Mucosa of descending colon (tissue), 3 donors: ENCODE measurements around the gene USP20. TPM values are rescaled to one million over a fixed set of nuclear protein-coding genes. Genes with fewer than 3 reads are reported as not detected.

Experiments used
- ATAC-seq: fragments of 200-7000 bp; cut with Tn5 transposase; one replicate; pipeline ENCODE4 v1.9.1; 2020; ENCODE audit warnings: mild to moderate bottlenecking, moderate library complexity
- DNase-seq, 3 donors: peaks; one replicate each; pipeline ENCODE4 v3.0.0-alpha.2; 2020
- H3K36me3 ChIP-seq: fragments of 200-600 bp; one replicate; pipeline ENCODE4 v1.8.0; 2021; ENCODE audit warnings: low read depth, mild to moderate bottlenecking
- H3K4me1 ChIP-seq: fragments of 200-600 bp; one replicate; pipeline ENCODE4 v1.8.0; 2021; ENCODE audit warnings: low read depth, mild to moderate bottlenecking
- H3K4me3 ChIP-seq: fragments of 200-600 bp; one replicate; pipeline ENCODE4 v1.8.0; 2021; ENCODE audit warnings: mild to moderate bottlenecking
- H3K9me3 ChIP-seq: fragments of 200-600 bp; one replicate; pipeline ENCODE4 v1.8.0; 2021; ENCODE audit warnings: mild to moderate bottlenecking
- CTCF ChIP-seq: fragments of 200-600 bp; IDR thresholded peaks from one replicate; pipeline ENCODE4 v1.8.0; 2022; ENCODE audit warnings: antibody characterized with exemption, mild to moderate bottlenecking
- intact Hi-C, 2 donors: fragments of 100-400 bp; cut with DNase I in 1 of 2; cut with micrococcal nuclease in 1 of 2; formaldehyde crosslinking; loops; one replicate each; pipeline versions ENCODE4 v1.11.0 to v1.11.1; 2022; cut with DNase I, micrococcal nuclease
- total RNA-seq, 3 donors: library from RNA; stranded (reverse); fragmentation: NEBNext Ultra II Directional in 2 of 3; extraction: Animal tissue kit (Norgen Biotek cat#: 25700) in 2 of 3; gene quantifications; one replicate each; pipeline versions ENCODE4 v1.2.1 to v1.2.4, GENCODE V29; 2021 to 2023
- donor health status: DM: no; HTN: no; CAD: no; lungs with moderate emphysema.
- donor health status: DM: no; HTN: no; CAD: no.
- donor health status: DM: no; HTN: yes; CAD: no.

Gene USP20
- total RNA-seq, 3 donors from 2014 or later, result 20.2 to 32.3 (median 22.9) TPM

GRCh38 chr9:129849901-129850300, 14.6 kb downstream of the USP20 start:
- TF ChIP-seq CTCF, result no peak
- Histone ChIP-seq H3K36me3 (no peaks in the 10 kb centered on the region), H3K4me1 (no peaks in the 10 kb centered on the region), H3K9me3 (no peaks in the 10 kb centered on the region), H3K4me3 (no peak overlapping the region)
- DNase-seq (no peak), ATAC-seq (no peak)
- intact Hi-C loops, result no loop called here

GRCh38 chr9:129850821-129851550, 15.7 kb downstream of the USP20 start:
- ATAC-seq, result no peak

GRCh38 chr9:129851821-129852220, 16.6 kb downstream of the USP20 start:
- no peak for TF ChIP-seq CTCF
- H3K4me3 ChIP-seq, result no peak overlapping the region
- no peak for ATAC-seq
- no peaks in the 10 kb centered on the region for H3K9me3 ChIP-seq
- no peaks in the 10 kb centered on the region for H3K36me3 ChIP-seq
- intact Hi-C loops, result no loop called here
- DNase-seq, result no peak
- no peaks in the 10 kb centered on the region for H3K4me1 ChIP-seq

More at GRCh38 chr9:129850821-129851550, 15.7 kb downstream of the USP20 start:
- H3K9me3 ChIP-seq, result no peaks in the 10 kb centered on the region
- intact Hi-C loops, result no loop called here
- no peak overlapping the region for H3K4me3 ChIP-seq
- TF ChIP-seq CTCF, result no peak
- H3K36me3 ChIP-seq, result no peaks in the 10 kb centered on the region
- H3K4me1 ChIP-seq, result no peaks in the 10 kb centered on the region
- no peak for DNase-seq

- no peaks in the 10 kb centered on the region for H3K36me3 ChIP-seq
- ATAC-seq, result no peak
- no peaks in the 10 kb centered on the region for H3K9me3 ChIP-seq
- no peak overlapping the region for H3K4me3 ChIP-seq
- H3K4me1 ChIP-seq, result no peaks in the 10 kb centered on the region
- no peak for DNase-seq
- intact Hi-C loops, result no loop called here
- no peak for TF ChIP-seq CTCF
Observed at GRCh38 chr9:129852579-129852978, 17.3 kb downstream of the USP20 start.

GRCh38 chr9:129853614-129854013, 18.4 kb downstream of the USP20 start:
- intact Hi-C loops, result no loop called here
- ATAC-seq (no peak), DNase-seq (no peak)
- H3K36me3 ChIP-seq, result no peaks in the 10 kb centered on the region
- no peaks in the 10 kb centered on the region for H3K9me3 ChIP-seq
- TF ChIP-seq CTCF, result no peak
- H3K4me3 ChIP-seq, result no peak overlapping the region
- no peaks in the 10 kb centered on the region for H3K4me1 ChIP-seq
